Measurements from ENCODE around the gene HOXB8. TPM values are rescaled to one million over a fixed set of nuclear protein-coding genes. Genes with fewer than 3 reads are reported as not detected.

HOXB8 gene
- total RNA-seq, 1 experiment from 2014 or later: 1.2 TPM

- no peak for DNase-seq (ENCODE audit: low spot score)
Observed at GRCh38 chr17:48637323-48638260, 22.5 kb upstream of the HOXB8 start.

- DNase-seq (ENCODE audit: low spot score): peak; percentile 60
Observed at GRCh38 chr17:48636177-48637018, 21.3 kb upstream of the HOXB8 start.

- no peak for DNase-seq (ENCODE audit: low spot score)
Observed at GRCh38 chr17:48634493-48635208, 19.6 kb upstream of the HOXB8 start.

- DNase-seq (ENCODE audit: low spot score): no peak
Observed at GRCh38 chr17:48633266-48633677, 18.2 kb upstream of the HOXB8 start.

- no peak for DNase-seq (ENCODE audit: low spot score)
Observed at GRCh38 chr17:48632579-48633265, 17.6 kb upstream of the HOXB8 start.

GRCh38 chr17:48631693-48632578, 16.8 kb upstream of the HOXB8 start:
- no peak for DNase-seq (ENCODE audit: low spot score)

GRCh38 chr17:48630925-48631692, 16.0 kb upstream of the HOXB8 start:
- DNase-seq (ENCODE audit: low spot score): no peak

GRCh38 chr17:48630009-48630924, 15.2 kb upstream of the HOXB8 start:
- DNase-seq (ENCODE audit: low spot score): no peak

- no peak for DNase-seq (ENCODE audit: low spot score)
Observed at GRCh38 chr17:48629411-48629759, 14.3 kb upstream of the HOXB8 start.

GRCh38 chr17:48628649-48629410, 13.7 kb upstream of the HOXB8 start:
- no peak for DNase-seq (ENCODE audit: low spot score)

GRCh38 chr17:48627623-48628521, 12.8 kb upstream of the HOXB8 start:
- DNase-seq (ENCODE audit: low spot score): no peak

- DNase-seq (ENCODE audit: low spot score): no peak
Observed at GRCh38 chr17:48627118-48627597, 12.1 kb upstream of the HOXB8 start.

- DNase-seq (ENCODE audit: low spot score): peak; percentile 94
Observed at GRCh38 chr17:48626245-48627117, 11.4 kb upstream of the HOXB8 start, which contains the start of gene HOXB9. Gene HOXB9, minus strand, starts transcription at chr17:48626358. Its CDS starts 89 bp downstream, at chr17:48626269.

- no peak for DNase-seq (ENCODE audit: low spot score)
Observed at GRCh38 chr17:48625495-48626244, 10.6 kb upstream of the HOXB8 start.

Measured in H4 (cell line).